ENCODE results near the gene CCRL2.
A peak's percentile ranks its signal among the peaks of the same experiment; 100 is the strongest.

The CCRL2 gene

GRCh38 chr3:46378426-46378942, 28.6 kb upstream of the CCRL2 start:
- TF ChIP-seq RAD21 (IDR thresholded peaks at IDR 0.05; ENCODE audit: low read depth) (peak; percentile 92), EGR1 (IDR thresholded peaks at IDR 0.05) (no peak)

GRCh38 chr3:46380471-46381221, 26.4 kb upstream of the CCRL2 start:
- TF ChIP-seq MAX (IDR thresholded peaks at IDR 0.05), result no peak
- no peak for TF ChIP-seq CEBPB (IDR thresholded peaks at IDR 0.05)
- TF ChIP-seq CREB1 (IDR thresholded peaks at IDR 0.05; ENCODE audit: low read depth), result no peak
- no peak for TF ChIP-seq EP300 (IDR thresholded peaks at IDR 0.05; ENCODE audit: borderline replicate concordance)
- TF ChIP-seq RAD21 (IDR thresholded peaks at IDR 0.05; ENCODE audit: low read depth), result no peak
- no peak for TF ChIP-seq TEAD4 (IDR thresholded peaks at IDR 0.05)
- no peak for TF ChIP-seq YY1 (IDR thresholded peaks at IDR 0.05; ENCODE audit: low read depth)
- no peak for TF ChIP-seq TCF12 (IDR thresholded peaks at IDR 0.05; ENCODE audit: low read depth)
- no peak for TF ChIP-seq TAF1 (IDR thresholded peaks at IDR 0.05; ENCODE audit: low read depth)
- no peak for TF ChIP-seq NFIC (IDR thresholded peaks at IDR 0.05)
- no peak for TF ChIP-seq ZBTB7A (IDR thresholded peaks at IDR 0.05; ENCODE audit: low read depth)
- TF ChIP-seq FOXM1 (IDR thresholded peaks at IDR 0.05; ENCODE audit: borderline replicate concordance, low read depth), result no peak
- no peak for TF ChIP-seq USF1 (IDR thresholded peaks at IDR 0.05)
- TF ChIP-seq REST (IDR thresholded peaks at IDR 0.05; ENCODE audit: low read depth), result no peak
- TF ChIP-seq EGR1 (IDR thresholded peaks at IDR 0.05), result no peak

- no peak for TF ChIP-seq YY1 (IDR thresholded peaks at IDR 0.05; ENCODE audit: low read depth)
Measured at GRCh38 chr3:46381625-46382024, 25.4 kb upstream of the CCRL2 start.

- TF ChIP-seq FOXM1 (IDR thresholded peaks at IDR 0.05; ENCODE audit: borderline replicate concordance, low read depth), result no peak
- no peak for TF ChIP-seq EP300 (IDR thresholded peaks at IDR 0.05; ENCODE audit: borderline replicate concordance)
- no peak for TF ChIP-seq TCF12 (IDR thresholded peaks at IDR 0.05; ENCODE audit: low read depth)
- no peak for TF ChIP-seq NFIC (IDR thresholded peaks at IDR 0.05)
- TF ChIP-seq TAF1 (IDR thresholded peaks at IDR 0.05; ENCODE audit: low read depth), result no peak
- TF ChIP-seq ZBTB7A (IDR thresholded peaks at IDR 0.05; ENCODE audit: low read depth), result no peak
- TF ChIP-seq CREB1 (IDR thresholded peaks at IDR 0.05; ENCODE audit: low read depth), result no peak
- no peak for TF ChIP-seq EGR1 (IDR thresholded peaks at IDR 0.05)
- no peak for TF ChIP-seq REST (IDR thresholded peaks at IDR 0.05; ENCODE audit: low read depth)
- TF ChIP-seq RAD21 (IDR thresholded peaks at IDR 0.05; ENCODE audit: low read depth), result no peak
- no peak for TF ChIP-seq YY1 (IDR thresholded peaks at IDR 0.05; ENCODE audit: low read depth)
- no peak for TF ChIP-seq CEBPB (IDR thresholded peaks at IDR 0.05)
- TF ChIP-seq TEAD4 (IDR thresholded peaks at IDR 0.05), result no peak
- TF ChIP-seq USF1 (IDR thresholded peaks at IDR 0.05), result no peak
- no peak for TF ChIP-seq MAX (IDR thresholded peaks at IDR 0.05)
Measured at GRCh38 chr3:46383211-46383950, 23.7 kb upstream of the CCRL2 start.

GRCh38 chr3:46383951-46384330, 23.1 kb upstream of the CCRL2 start:
- TF ChIP-seq USF1 (IDR thresholded peaks at IDR 0.05) (no peak), CEBPB (IDR thresholded peaks at IDR 0.05) (no peak), EP300 (IDR thresholded peaks at IDR 0.05; ENCODE audit: borderline replicate concordance) (no peak), FOXM1 (IDR thresholded peaks at IDR 0.05; ENCODE audit: borderline replicate concordance, low read depth) (no peak), RAD21 (IDR thresholded peaks at IDR 0.05; ENCODE audit: low read depth) (no peak), ZBTB7A (IDR thresholded peaks at IDR 0.05; ENCODE audit: low read depth) (no peak), MAX (IDR thresholded peaks at IDR 0.05) (no peak), TEAD4 (IDR thresholded peaks at IDR 0.05) (no peak), TAF1 (IDR thresholded peaks at IDR 0.05; ENCODE audit: low read depth) (no peak), TCF12 (IDR thresholded peaks at IDR 0.05; ENCODE audit: low read depth) (no peak)

All from Ishikawa (cell line).